Cerebellar nuclear complex (tissue), 1 donor: Measurements from ENCODE around the gene TCHP.
"Not testable (repeated sequence)": the region's sequence is repeated elsewhere in the genome, so short reads cannot be mapped to it uniquely, and the experiment has no call there.

Experiments used
- DNase-seq, 2 experiments: peaks; one replicate each; lab custom pipeline; 2025; lab: John Stamatoyannopoulos, UW

TCHP gene

DNA sequence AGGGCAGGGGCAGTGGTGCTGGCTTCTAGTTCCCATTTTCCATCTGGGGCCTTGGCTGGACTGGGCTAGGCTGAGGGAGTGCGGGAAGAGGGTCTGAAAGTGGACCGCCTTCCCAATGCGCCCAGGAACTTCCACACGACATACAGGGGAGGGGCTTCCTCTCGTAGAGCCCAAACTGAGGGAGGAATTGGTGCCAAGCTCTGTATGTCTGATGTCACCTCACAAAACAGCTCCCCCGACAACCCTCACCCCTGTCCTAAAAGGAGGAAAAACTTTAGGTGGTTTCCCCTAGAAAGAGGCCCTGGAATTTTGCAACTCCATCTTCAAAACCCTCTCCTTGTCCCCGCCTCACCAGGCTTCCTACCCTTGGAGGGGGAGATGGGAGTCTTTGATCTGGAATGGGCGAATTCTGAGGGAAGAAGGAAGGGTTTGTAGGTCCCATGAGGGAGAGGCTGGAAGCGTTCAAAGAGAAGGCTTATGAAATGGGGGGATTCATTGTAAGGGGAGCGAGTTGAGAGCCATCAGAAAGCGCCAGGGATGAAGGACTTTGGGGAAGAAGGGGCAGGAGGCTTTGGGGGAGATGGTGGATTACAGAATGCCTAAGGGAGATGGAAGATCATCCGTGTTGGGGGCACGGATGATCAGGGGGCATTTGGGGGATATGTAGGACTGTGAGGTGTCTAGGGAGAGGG is 20.6 kb upstream of the TCHP start:
- DNase-seq, result no peak

DNA sequence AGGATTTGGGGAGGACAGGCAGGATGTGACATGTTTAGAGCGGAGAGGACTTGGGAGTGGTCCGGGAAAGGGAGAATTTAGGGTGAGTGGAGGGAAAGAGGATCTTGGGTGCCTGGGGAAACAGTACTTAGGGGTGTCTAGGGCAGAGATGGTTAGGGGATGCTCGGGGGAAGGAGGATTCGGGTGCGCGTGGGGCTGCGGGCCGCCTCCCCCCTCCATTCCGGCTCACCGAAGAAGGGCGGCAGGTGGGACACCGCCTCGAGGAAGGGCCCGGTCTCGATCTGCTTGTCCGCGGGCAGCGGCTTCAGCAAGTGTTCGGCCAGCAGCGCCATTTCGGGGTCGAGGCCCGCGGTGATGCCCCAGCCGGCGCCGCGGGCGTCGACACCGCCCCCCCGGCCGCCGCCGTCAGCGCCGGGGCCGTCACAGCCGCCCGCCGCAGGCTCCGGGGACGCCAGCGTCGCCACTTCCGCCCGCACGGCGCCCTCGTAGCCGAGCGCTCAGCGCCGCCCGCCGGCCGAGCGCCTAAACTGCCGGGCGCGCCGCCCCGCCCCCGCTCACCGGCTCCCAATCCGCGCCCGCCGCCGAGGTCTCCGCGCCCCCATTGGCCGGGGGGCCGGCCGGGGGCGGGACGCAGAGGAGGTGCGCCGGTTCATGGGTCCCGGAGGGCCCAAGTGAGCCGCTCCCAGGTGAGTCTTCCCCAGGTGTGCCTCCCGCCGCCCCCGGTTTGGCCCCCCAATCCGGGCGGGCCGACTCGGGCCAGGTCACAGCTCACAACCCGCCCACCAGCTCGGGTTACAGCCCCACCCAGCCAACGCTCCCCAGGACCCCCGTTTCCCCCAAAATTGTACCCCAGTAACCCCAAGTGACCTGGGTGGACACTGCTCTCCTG is 19.8 kb upstream of the TCHP start, which contains the start of gene GLTP:
TSS of gene GLTP (minus strand) at position 499 of the 889 bp plus-strand sequence. CDS start at position 332, 167 bp downstream.
- DNase-seq, result peak in 1 of 2 experiments; percentile 50

DNA sequence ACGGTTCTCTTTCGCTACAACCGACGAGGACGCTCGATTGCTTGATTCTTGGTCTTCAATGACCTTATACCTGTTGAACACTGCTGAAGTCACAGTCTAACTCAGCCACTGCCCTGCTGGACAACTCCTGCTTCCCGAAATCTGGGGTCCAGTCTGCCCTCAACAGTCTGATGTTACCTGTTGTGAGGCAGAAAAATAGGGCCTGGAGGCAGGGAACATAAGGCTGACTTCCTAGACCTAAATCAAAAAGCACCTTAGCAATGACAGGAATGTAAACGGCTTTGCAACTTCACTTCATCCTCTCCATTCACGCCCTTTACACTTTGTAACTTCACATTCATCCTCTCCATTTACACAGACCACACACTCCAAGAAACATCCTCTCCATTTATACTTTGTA is 19.1 kb upstream of the TCHP start:
- no peak for DNase-seq

DNA sequence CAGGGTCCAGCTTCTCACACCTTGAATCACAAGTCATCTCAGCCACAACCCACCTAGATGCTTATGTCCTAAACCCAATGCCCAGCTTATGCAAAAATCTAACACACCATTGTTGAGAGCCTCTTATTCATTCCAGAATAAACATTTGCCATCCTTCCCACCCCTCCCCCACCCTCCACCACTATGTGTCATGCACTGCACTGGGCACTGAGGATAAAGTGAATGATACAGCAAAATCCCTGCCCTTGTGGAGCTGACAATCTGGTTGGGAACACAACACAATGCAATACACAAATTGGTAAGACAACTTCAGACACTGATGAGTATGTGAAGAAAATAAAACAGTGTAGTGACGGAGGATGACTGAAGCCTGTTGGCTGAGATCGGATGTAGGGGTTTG is 18.3 kb upstream of the TCHP start:
- no peak for DNase-seq

DNA sequence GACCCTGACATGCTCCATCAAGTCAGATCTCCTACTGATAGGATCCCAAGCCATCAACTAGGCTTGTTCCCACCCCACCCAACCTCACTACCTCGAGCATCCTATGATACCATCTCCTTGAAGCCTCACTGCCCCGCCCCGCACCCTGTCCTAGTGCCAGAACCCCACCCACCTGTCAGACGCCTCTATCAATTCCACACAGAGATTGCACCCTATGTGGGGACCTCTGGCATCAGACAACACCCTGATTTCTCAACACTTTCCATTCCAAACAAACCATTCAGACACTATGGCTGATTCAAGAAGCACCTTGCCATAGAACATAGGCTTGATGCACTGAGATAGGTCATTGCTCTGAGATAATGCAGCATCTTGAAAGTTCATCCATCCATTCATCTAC is 16.6 kb upstream of the TCHP start:
- DNase-seq, result no peak

DNA sequence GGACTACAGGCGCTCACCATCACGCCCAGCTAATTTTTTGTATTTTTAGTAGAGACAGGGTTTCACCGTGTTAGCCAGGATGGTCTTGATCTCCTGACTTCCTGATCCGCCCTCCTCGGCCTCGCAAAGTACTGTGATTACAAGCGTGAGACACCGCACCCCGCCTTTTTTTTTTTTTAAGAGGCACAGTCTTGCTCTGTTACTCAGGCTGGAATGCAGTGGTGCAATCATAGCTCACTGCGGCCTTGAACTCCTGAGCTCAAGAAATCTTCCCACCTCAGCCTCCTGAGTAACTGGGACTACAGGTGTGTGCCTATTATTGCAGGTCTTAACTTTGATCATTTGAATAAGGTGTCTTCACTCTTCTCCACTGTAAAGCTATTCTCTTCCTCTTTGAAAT is 14.5 kb upstream of the TCHP start:
- DNase-seq, result no peak

DNA sequence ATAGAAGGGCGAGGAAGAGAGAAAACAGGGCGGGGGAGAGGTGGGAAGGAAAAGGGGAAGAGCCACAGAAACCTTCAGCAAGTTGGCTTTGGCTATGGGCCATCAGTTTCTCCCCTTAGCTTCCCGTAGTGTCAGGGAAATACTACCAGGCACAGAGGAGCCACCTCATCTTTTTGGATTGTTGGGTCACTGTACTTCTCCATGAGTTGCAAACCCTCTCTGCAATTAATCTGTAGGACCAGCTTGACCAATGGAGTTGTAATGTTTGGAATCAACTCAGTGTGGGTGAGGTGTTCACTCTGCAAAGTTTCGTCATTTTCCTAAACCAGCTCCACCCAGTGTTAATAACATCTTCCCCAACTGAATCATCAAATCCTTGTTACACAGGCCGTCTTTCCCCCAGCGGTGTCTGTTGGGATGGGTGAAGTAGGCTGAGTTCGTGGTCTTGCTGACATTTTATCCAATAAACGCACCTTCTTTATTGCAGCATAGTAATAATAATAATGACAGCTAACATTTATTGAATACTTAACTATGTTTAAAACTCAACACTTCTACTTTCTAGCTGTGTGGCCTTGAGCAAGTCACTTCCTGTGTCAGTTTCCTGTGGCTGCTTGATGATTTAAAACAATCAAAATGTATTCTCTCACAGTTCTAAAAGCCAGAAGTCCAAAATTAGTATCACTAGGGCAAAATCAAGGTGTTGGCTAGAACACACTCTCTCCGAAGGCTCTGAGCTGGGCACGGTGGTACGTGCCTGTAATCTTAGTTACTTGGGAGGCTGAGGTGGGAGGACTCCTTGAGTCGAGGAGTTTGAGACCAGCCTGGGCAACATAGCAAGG is 11.7 kb upstream of the TCHP start:
- no peak for DNase-seq

DNA sequence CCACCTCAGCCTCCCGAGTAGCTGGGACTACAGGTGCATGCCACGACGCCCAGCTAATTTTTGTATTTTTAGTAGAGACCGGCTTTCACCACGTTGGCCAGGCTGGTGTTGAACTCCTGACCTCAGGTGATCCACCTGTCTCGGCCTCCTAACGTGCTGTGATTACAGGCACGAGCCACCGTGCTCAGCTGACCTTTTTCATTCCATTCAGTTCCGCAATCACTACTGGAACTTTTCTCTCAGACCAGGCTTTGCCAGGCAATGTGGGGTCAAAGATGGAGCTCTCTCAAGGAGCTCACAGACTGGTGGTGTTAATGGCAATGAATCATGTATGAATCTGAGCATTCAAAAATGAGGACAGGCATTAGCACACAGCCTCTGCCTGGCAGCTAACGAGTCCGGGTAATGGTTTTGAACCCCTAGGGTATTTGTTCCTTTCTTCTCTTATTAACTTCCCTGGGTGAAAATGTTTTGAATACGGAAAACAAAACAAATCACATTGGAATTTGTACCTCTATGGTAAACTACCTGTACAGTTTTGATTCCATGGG is 9.4 kb upstream of the TCHP start:
- DNase-seq, result no peak

DNA sequence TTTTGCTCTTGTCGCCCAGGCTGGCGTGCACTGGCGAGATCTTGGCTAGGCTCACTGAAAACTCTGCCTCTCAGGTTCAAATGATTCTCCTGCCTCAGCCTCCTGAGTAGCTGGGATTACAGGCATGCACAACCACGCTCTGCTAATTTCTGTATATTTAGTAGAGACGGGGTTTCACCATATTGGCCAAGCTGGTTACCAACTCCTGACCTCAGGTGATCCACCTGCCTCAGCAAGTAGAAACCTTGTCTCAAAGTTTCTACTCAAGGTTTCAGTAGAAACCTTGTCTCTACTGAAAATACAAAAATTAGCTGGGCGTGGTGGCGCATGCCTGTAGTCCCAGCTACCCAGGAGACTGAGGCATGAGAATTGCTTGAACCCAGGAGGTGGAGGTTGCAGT is 8.3 kb upstream of the TCHP start:
- not testable (repeated sequence) for DNase-seq

DNA sequence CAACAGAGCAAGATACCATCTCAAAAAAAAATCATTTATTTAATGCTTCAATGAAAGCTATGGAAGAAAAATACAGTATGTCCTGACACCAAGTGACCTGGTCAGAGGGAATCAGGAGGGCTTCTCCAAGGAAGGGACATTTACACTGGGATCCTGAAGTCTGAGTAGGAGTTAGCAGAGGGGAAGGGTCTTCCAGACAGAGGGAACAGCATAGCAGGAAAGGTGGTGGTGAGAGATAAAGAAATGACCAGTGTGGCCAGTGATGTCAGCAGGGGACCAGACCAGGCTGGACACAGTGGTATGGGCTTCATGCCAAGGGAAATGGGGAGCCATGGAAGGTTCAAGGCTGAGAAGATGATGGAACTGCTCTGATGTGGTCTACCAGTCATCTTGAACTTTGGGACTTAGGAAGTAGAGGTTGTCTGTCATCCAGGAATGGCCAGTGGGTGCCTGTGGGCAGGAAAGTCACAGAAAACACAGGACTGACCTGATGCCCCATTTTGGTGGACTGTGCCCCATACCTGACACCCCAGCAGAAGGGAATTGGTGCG is 7.8 kb upstream of the TCHP start:
- no peak for DNase-seq

DNA sequence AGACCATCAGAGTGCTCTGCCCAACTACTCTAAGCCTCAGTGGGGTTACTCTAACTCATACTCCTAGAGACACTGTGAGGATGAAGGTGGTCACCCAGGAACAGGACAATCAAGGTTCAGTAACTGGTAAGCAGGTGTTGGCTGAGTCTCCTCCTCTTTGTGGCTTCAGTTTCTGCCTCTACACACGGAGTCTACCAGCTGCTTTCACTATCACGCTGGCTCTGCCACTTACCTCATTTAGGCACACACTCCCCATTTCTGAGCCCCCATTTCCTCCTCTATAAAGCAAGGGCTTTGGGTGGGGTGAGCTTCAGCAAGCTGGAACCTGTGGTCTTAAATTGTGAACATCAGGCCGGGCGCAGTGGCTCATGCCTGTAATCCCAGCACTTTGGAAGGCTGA is 7.3 kb upstream of the TCHP start:
- no peak for DNase-seq

DNA sequence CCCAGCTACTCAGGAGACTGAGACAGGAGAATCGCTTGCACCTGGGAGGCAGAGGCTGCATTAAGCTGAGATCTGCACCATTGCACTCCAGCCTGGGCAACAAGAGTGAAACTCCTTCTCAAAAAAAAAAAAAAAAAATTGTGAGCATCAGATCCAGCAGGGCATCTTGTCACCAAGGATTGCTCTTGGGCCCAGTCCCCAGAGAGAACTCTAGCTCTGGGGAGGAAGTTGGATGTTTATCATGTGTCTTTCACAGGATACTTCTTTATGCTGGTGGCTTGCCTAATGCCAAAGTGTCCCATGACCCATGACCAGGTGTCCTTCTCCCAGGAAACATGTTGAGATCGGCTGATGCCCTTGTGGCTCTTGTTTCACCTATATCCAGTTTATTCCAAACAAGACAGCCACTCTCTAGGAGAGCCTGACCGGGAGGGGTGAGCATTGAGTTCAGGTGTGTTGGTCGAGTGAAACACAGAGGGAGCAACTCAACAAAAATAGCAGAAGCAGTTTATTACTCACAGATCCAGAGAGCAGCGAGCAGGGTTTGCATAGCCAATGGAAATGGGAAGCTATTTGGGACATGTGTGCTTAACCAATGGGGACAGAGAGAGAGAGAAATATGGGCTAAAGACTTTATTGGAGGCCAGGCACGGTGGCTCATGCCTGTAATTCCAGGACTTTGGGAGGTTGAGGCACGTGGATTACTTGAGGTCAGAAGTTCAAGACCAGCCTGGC is 6.6 kb upstream of the TCHP start:
- DNase-seq, result no peak

DNA sequence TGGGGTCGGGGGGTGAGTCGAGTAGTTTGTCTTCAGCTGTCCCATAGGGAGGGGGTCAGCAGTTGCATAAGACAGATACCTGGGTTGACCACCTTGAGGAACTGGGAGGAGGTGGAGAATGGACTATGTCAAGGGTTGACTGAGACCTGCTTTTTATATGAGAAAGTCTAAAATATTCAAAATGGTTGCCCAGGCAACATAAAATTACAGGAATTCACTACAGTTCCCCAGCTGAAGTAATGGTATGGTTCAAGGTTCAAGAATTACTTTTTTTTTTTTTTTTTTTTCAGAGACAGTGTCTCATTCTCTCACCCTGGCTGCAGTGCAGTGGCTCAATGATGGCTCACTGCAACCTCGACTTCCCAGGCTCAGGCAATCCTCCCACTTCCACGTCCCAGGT is 5.1 kb upstream of the TCHP start:
- DNase-seq, result no peak

DNA sequence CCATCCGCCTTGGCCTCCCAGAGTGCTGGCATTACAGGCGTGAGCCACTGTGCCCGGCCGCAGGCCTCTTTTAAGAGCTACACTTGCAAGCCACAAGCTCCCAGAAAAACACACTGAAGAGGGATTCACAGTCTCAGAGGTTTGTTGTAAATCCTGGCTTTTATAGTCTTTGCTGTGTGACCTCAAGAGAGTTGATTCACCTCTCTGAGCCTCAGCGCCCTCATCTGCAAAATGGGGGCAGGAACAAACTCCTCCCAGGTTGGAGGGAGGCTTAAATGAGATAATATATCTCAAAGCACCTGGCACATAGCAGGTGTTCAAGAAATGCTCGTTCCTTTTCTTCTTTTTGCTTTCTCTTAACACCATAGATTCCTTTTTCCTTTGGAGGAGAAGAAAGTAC is 3.9 kb upstream of the TCHP start:
- no peak for DNase-seq

DNA sequence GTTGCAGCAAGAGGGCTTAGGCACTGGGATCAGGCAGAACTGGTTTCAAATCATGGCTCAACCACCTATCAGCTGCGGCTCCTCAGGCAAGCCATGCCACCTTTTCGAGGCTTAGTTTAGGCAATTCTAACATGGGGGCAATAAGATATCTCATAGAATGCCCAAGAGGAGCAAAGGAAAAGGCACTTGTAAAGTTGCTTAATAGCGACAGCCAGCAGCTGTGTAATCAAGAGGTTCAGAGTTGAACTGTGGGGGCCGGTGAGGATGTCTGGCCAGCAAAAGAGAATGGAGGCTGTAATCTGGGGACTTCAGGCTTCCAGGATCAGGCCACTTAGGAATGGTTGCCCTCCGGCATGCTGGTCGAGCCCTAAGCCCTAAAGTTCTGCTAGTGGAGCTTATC is 3.0 kb upstream of the TCHP start:
- DNase-seq, result no peak

DNA sequence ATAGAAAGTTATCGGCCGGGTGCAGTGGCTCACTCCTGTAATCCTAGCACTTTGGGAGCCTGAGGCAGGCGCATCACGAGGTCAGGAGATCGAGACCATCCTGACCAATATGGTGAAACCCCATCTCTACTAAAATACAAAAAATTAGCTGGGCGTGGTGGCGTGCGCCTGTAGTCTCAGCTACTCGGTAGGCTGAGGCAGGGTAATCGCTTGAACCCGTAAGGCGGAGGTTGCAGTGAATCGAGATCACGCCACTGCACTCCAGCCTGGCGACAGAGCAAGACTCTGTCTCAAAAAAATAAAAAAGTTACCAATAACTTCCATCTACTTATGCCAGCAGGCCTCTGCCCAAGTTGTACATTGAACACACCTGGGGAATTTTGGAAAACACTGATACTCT is 729 bp upstream of the TCHP start:
- DNase-seq, result not testable (repeated sequence)

DNA sequence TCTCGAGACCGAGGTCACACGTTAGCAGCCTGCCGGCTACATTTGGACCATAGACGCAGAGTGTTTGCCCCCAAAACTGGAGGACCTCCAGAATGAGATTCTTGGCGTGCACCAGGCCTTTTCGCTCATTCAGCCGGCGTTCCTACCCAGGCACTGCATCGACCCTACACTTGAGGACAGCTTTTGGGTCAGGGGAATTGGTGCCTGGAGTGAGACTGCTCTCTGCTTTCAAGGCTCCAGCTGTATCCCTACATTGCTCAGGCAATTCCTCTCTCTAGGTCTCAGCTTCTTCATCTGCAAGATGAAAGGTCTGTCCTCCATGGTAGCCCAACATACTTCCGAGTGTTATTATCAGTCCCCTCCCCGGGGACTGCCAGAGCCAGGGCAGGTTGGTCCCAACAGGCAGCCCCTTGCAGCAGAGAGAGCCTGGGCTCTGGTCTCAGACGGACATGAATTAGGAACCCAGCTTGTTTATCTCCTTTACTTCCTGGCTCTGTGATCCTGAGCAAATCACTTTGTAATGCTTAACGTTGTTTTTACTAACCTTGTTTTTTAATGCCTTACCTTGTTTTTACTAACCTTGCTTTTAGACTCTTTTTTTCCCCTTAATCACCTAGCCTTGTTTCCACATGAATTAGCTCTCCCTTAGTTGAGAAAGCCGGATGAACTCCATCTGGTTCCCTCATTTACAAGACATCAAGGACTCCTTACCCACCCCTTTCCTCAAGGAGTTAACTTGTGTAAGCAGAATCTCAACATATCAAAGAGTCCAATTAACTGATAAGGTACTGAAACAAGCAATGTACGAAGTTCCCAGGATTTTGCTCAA is 892 bp downstream of the TCHP start:
- DNase-seq, result no peak

DNA sequence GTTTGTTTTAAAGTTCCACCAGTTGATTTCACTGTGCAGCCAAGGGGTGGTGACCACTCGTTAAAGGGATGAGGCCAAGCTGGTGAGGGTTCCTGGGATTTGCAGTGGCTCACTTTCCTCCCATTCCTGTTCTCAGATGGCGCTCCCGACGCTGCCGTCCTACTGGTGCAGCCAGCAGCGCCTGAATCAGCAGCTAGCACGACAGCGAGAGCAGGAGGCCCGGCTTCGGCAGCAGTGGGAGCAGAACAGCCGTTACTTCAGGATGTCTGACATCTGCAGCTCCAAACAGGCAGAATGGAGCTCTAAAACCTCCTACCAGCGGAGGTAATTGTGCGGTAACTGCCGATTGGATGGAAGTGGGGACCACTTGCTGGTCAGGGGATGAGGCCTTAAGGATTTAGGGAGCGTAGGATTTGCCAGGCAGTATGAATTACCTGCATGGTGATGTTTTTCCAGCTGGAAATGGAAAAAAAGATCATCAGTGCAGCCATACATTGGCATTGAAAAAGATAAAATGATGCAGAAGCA is 2.9 kb downstream of the TCHP start:
- no peak for DNase-seq

DNA sequence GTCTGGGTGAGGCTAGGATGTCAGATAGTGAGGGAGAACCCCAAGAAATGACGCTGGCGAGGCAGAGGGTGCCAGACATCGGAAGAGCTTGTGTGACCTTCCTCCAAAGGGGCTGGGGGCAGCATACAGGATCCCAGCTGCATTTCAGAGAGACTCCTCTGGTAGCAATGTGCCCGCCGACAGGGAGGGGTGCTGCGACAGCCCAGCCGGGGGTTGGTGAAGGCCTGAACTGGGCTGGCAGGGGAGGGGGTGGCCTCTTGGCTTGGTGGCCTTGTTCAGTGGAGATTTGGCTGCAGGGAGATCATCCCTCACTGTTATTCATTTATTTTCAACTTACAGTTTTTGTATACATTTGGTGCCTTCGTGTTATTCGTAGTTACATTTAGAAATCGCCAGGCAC is 5.2 kb downstream of the TCHP start:
- DNase-seq, result no peak
